GM19328 (cell line): Measurements from ENCODE around the gene DPF1.

ENCODE experiments used
- ATAC-seq: cut with Tn5 transposase; IDR thresholded peaks from one replicate; pipeline ENCODE4 v1.9.1; 2021; ENCODE audit warnings: mild to moderate bottlenecking, moderate library complexity; ENCODE audit not compliant: unreplicated experiment

DPF1 gene

GRCh38 chr19:38201731-38202130 is 22.3 kb downstream of the DPF1 start:
- ATAC-seq, result no peak

- ATAC-seq, result no peak
These were observed 24.7 kb downstream of the DPF1 start for GRCh38 chr19:38199340-38199739.

- ATAC-seq, result no peak
These were observed 25.9 kb downstream of the DPF1 start for GRCh38 chr19:38197937-38198704.

GRCh38 chr19:38196948-38197656 is 26.9 kb downstream of the DPF1 start:
- no peak for ATAC-seq

- no peak for ATAC-seq
These were observed 27.7 kb downstream of the DPF1 start for GRCh38 chr19:38196245-38196837.

GRCh38 chr19:38195237-38195636 is 28.8 kb downstream of the DPF1 start:
- no peak for ATAC-seq

GRCh38 chr19:38194061-38194701 is 29.8 kb downstream of the DPF1 start:
- no peak for ATAC-seq

- no peak for ATAC-seq
These were observed 30.6 kb downstream of the DPF1 start for GRCh38 chr19:38193445-38193844.

GRCh38 chr19:38191747-38192146 is 32.3 kb downstream of the DPF1 start:
- ATAC-seq, result no peak

- ATAC-seq, result no peak
These were observed 33.2 kb downstream of the DPF1 start for GRCh38 chr19:38190793-38191192.

GRCh38 chr19:38190061-38190460 is 34.0 kb downstream of the DPF1 start:
- ATAC-seq, result no peak

- no peak for ATAC-seq
These were observed 38.5 kb downstream of the DPF1 start for GRCh38 chr19:38185562-38185961.

GRCh38 chr19:38184815-38185214 is 39.2 kb downstream of the DPF1 start:
- ATAC-seq, result no peak

- no peak for ATAC-seq
These were observed 40.6 kb downstream of the DPF1 start for GRCh38 chr19:38183251-38183897.

- no peak for ATAC-seq
These were observed 41.3 kb downstream of the DPF1 start for GRCh38 chr19:38182536-38183210.

- ATAC-seq, result no peak
These were observed 44.0 kb downstream of the DPF1 start for GRCh38 chr19:38180071-38180470.

- no peak for ATAC-seq
These were observed 48.6 kb downstream of the DPF1 start for GRCh38 chr19:38175422-38175821.

- no peak for ATAC-seq
These were observed 50.6 kb downstream of the DPF1 start for GRCh38 chr19:38173291-38174041.

- no peak for ATAC-seq
These were observed 52.0 kb downstream of the DPF1 start for GRCh38 chr19:38172001-38172400.

GRCh38 chr19:38170334-38170733 is 53.7 kb downstream of the DPF1 start:
- ATAC-seq, result no peak
